IPS-18a (cell line): Measurements from ENCODE around the gene ZNF683.

ENCODE experiments used
- H3K27ac ChIP-seq: one replicate; pipeline ENCODE4 v1.5.1; 2013; ENCODE audit warnings: low read length
- H3K27me3 ChIP-seq: one replicate; pipeline ENCODE4 v1.6.1; 2013; ENCODE audit warnings: mild to moderate bottlenecking, low read length; ENCODE audit not compliant: control insufficient read depth, insufficient read depth
- H3K36me3 ChIP-seq: one replicate; pipeline ENCODE4 v1.6.1; 2013; ENCODE audit warnings: low read depth, low read length; ENCODE audit not compliant: control insufficient read depth
- H3K4me1 ChIP-seq: one replicate; pipeline ENCODE4 v1.6.1; 2013; ENCODE audit warnings: low read depth, low read length; ENCODE audit not compliant: control insufficient read depth
- H3K4me3 ChIP-seq: one replicate; pipeline ENCODE4 v1.5.1; 2013; ENCODE audit warnings: low read length
- H3K9ac ChIP-seq: one replicate; pipeline ENCODE4 v1.6.1; 2013; ENCODE audit warnings: mild to moderate bottlenecking, low read length, moderate library complexity
- H3K9me3 ChIP-seq: one replicate; pipeline ENCODE4 v1.6.1; 2013; ENCODE audit warnings: low read depth, low read length; ENCODE audit not compliant: control insufficient read depth

ZNF683 gene

DNA sequence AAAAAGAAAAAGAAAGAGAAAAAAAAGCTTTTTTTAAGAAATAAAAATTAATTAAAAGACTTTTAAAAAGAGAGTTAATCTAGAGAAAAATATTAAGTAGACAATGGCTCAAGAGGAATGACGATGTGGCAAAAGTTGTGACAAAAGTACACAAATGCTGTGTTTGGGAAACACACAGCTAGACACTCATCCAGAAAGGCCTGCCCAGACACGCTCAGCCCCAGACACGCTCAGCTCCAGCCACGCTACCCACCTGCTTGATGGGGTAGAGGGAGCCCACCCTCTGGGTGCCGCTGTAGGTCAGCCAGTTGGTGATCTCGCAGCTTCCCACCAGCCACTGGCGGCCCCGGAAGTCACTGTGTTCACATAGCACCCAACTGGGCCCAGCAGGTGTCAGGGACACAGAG is 44.6 kb downstream of the ZNF683 start:
- peaks cover 35% of the 10 kb centered on the region for H3K36me3 ChIP-seq
- no peaks in the 10 kb centered on the region for H3K4me1 ChIP-seq
- H3K4me3 ChIP-seq: no peak overlapping the region
- no peaks in the 10 kb centered on the region for H3K9me3 ChIP-seq
- H3K27ac ChIP-seq: no peak overlapping the region
- H3K27me3 ChIP-seq: no peaks in the 10 kb centered on the region
- H3K9ac ChIP-seq: no peak overlapping the region

DNA sequence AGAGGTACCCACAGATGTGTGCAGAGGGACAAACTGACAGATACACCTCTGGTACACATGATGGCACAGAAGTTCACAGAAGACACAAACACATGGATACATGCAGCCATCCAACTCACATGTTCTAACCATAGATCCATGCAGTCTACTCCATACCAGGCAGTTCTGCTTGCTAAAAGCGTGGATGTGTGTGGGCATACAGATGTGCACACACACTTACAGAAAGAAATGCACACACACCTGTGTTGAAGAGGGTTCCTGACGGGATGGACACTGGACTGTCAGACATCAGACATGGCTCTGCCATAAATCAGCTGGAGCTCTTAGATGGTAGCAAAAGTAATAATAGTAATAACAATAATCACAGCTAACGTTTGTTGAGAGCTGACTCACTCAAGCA is 48.0 kb downstream of the ZNF683 start:
- Histone ChIP-seq H3K4me3 (no peak overlapping the region), H3K9me3 (no peaks in the 10 kb centered on the region), H3K4me1 (no peaks in the 10 kb centered on the region), H3K27ac (no peak overlapping the region), H3K36me3 (peaks cover 24% of the 10 kb centered on the region), H3K9ac (no peak overlapping the region), H3K27me3 (no peaks in the 10 kb centered on the region)

DNA sequence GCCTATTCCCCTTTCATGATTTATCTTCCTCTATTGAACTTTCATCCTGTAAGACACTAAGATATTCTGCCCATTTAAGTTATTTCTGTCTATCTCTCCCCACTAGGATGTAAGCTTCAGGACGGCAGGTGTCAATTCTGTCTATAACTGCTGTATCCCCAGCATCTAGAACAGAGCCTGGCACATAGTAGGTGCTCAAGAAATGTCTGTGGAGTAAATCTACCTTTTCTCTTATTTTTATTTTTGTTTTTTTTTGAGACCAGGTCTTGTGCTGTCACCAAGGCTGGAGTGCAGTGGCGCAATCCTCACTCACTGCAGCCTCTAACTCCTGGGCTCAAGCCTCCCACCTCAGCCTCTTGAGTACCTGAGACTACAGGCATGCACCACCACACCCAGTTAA is 49.2 kb downstream of the ZNF683 start:
- H3K4me3 ChIP-seq: no peak overlapping the region
- peaks cover 24% of the 10 kb centered on the region for H3K36me3 ChIP-seq
- no peaks in the 10 kb centered on the region for H3K27me3 ChIP-seq
- no peaks in the 10 kb centered on the region for H3K4me1 ChIP-seq
- H3K9ac ChIP-seq: no peak overlapping the region
- no peaks in the 10 kb centered on the region for H3K9me3 ChIP-seq
- no peak overlapping the region for H3K27ac ChIP-seq

DNA sequence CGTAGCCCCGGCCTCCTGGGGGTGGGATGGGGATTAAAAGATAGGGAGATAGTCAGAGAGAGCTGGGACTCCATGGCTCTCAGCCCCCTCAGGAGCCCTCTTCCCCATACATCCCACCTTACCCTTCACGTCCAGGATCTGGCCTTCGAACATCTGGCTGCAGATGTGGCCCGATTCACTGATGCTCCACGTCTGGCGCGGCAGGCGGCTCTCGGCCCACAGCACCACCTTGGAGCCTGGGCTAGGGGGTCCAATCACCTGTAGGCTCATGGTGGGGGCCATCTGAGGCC is 50.6 kb downstream of the ZNF683 start:
- Histone ChIP-seq H3K9ac (no peak overlapping the region), H3K4me3 (no peak overlapping the region), H3K9me3 (no peaks in the 10 kb centered on the region), H3K27me3 (no peaks in the 10 kb centered on the region), H3K36me3 (peaks cover 24% of the 10 kb centered on the region), H3K4me1 (no peaks in the 10 kb centered on the region), H3K27ac (no peak overlapping the region)

- Histone ChIP-seq H3K36me3 (peaks cover 20% of the 10 kb centered on the region), H3K4me1 (no peaks in the 10 kb centered on the region), H3K4me3 (no peak overlapping the region), H3K9ac (no peak overlapping the region), H3K27ac (no peak overlapping the region), H3K9me3 (no peaks in the 10 kb centered on the region), H3K27me3 (no peaks in the 10 kb centered on the region)
Measured at GRCh38 chr1:26321315-26322041, 51.1 kb downstream of the ZNF683 start.

DNA sequence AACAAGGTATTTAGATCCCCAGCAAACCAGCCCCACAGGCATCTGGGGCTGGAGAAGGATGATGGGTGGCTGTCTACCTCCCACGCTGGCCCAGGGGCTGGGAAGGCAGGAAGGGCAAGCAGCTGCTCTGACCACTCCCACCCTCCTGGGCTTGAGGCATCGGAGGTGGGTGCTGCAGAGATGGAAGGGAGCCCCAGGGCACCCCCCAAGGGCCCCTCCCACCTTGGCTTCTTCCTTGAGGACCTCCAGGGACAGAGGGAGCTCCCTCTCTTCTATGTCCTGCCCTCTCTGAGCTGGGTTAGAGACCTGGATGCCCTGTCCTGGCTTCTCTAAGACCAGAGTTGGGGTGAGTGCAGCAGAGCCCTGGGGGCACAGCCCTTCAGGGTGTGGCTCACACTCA is 51.7 kb downstream of the ZNF683 start:
- Histone ChIP-seq H3K4me1 (no peaks in the 10 kb centered on the region), H3K36me3 (peaks cover 20% of the 10 kb centered on the region), H3K9me3 (no peaks in the 10 kb centered on the region), H3K4me3 (no peak overlapping the region), H3K9ac (no peak overlapping the region), H3K27me3 (no peaks in the 10 kb centered on the region), H3K27ac (no peak overlapping the region)

- Histone ChIP-seq H3K36me3 (peaks cover 5% of the 10 kb centered on the region), H3K4me1 (no peaks in the 10 kb centered on the region), H3K9ac (no peak overlapping the region), H3K27me3 (no peaks in the 10 kb centered on the region), H3K9me3 (no peaks in the 10 kb centered on the region), H3K4me3 (no peak overlapping the region), H3K27ac (no peak overlapping the region)
Measured at GRCh38 chr1:26318338-26319064, 54.0 kb downstream of the ZNF683 start.

GRCh38 chr1:26317612-26318337 is 54.8 kb downstream of the ZNF683 start, which contains the start of gene CD52:
TSS of gene CD52 (plus strand) at chr1:26317958. CDS start at chr1:26318018, 60 bp downstream.
- Histone ChIP-seq H3K9me3 (no peaks in the 10 kb centered on the region), H3K36me3 (no peaks in the 10 kb centered on the region), H3K4me3 (no peak within 1 kb of the TSS), H3K27ac (no peak within 1 kb of the TSS), H3K27me3 (no peaks in the 10 kb centered on the region), H3K4me1 (no peaks in the 10 kb centered on the region), H3K9ac (no peak within 1 kb of the TSS)

DNA sequence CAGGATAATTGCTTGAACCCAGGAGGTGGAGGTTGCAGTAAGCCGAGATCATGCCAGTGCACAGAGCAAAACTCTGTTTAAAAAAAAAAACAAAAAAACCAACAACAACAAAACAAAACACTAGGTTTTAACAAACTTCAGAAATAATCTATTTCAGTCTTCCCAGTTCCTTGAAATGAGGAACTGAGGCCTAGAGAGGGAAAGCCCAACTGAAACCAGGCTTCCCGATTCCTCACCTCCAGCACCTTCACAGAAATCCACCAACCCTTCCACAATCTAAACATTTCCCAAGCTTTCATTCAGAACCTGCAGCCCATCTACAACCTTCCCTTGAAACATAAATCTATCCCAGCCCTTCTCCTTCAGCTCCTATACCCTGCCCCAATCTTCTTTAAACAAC is 55.4 kb downstream of the ZNF683 start:
- Histone ChIP-seq H3K27me3 (no peaks in the 10 kb centered on the region), H3K27ac (no peak overlapping the region), H3K4me1 (no peaks in the 10 kb centered on the region), H3K4me3 (no peak overlapping the region), H3K9me3 (no peaks in the 10 kb centered on the region), H3K36me3 (no peaks in the 10 kb centered on the region), H3K9ac (no peak overlapping the region)

DNA sequence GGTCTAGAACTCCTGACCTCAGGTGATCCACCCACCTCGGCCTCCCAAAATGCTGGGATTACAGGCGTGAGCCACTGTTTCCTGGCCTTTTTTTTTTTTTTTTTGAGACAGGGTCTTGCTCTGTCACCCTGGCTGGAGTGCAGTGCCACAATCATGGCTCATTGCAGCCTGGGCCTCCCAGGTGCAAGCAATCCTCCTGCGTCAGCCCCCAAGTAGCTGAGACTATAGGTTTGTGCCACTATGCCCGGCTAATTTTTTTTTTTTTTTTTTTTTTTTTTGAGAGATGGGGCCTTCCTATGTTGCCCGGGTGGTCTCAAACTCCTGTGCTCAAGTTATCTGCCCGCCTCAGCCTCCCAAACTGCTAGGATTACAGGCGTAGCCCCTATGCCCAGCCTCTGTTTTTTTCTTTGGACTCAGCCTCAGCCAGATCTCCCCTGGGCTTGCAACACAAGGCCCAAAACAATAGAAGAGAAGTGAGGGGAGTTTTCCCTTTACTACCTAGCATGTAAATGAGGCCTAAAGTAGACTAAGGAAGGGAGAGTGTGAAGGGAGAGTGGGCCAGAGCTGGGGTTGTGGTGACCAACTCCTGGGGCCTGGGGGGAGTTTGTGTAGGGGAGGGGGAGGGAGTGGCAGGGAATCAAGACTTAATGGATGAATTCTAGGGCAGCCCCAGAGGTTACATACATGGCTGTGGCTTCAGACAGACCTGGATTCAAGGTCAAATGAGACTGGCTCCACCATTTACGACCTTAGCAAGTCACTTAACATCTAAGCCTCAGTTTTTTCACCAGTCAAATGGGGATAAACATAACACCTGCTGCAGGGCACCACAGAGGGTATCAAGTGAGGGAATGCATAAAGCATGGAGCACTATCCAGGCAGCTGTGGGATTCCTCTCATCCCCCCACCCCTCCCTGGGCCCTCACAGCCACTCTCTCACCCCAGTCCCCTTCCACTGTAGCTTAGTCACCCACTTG is 56.4 kb downstream of the ZNF683 start:
- Histone ChIP-seq H3K4me1 (no peaks in the 10 kb centered on the region), H3K36me3 (no peaks in the 10 kb centered on the region), H3K9me3 (no peaks in the 10 kb centered on the region), H3K4me3 (no peak overlapping the region), H3K9ac (no peak overlapping the region), H3K27me3 (no peaks in the 10 kb centered on the region), H3K27ac (no peak overlapping the region)

- H3K4me1 ChIP-seq: no peaks in the 10 kb centered on the region
- no peaks in the 10 kb centered on the region for H3K9me3 ChIP-seq
- H3K36me3 ChIP-seq: no peaks in the 10 kb centered on the region
- H3K4me3 ChIP-seq: no peak overlapping the region
- H3K9ac ChIP-seq: no peak overlapping the region
- H3K27ac ChIP-seq: no peak overlapping the region
- no peaks in the 10 kb centered on the region for H3K27me3 ChIP-seq
Measured at GRCh38 chr1:26314501-26314900, 58.0 kb downstream of the ZNF683 start.
